ENCODE data around the gene TEKTIP1.
"Not testable (repeated sequence)": the region's sequence is repeated elsewhere in the genome, so short reads cannot be mapped to it uniquely, and the experiment has no call there.

The TEKTIP1 gene

GRCh38 chr19:3524078-3524842 is 14.7 kb upstream of the TEKTIP1 start:
- DNase-seq, result no peak

GRCh38 chr19:3524904-3525451 is 14.0 kb upstream of the TEKTIP1 start:
- DNase-seq, result no peak

GRCh38 chr19:3526507-3527237 is 12.3 kb upstream of the TEKTIP1 start:
- DNase-seq, result no peak

- DNase-seq, result no peak
These were observed 11.6 kb upstream of the TEKTIP1 start for GRCh38 chr19:3527238-3527910.

GRCh38 chr19:3528080-3528479 is 10.9 kb upstream of the TEKTIP1 start:
- DNase-seq, result no peak

GRCh38 chr19:3528539-3529211 is 10.3 kb upstream of the TEKTIP1 start:
- DNase-seq, result no peak

- not testable (repeated sequence) for DNase-seq
These were observed 9.7 kb upstream of the TEKTIP1 start for GRCh38 chr19:3529299-3529698.

- no peak for DNase-seq
These were observed 8.6 kb upstream of the TEKTIP1 start for GRCh38 chr19:3530389-3530788.

- no peak for DNase-seq
These were observed 7.3 kb upstream of the TEKTIP1 start for GRCh38 chr19:3531716-3532115.

- DNase-seq, result no peak
These were observed 6.7 kb upstream of the TEKTIP1 start for GRCh38 chr19:3532154-3532786.

- no peak for DNase-seq
These were observed 5.9 kb upstream of the TEKTIP1 start for GRCh38 chr19:3533033-3533432.

GRCh38 chr19:3533563-3534216 is 5.3 kb upstream of the TEKTIP1 start:
- DNase-seq, result no peak

GRCh38 chr19:3534375-3535234 is 4.4 kb upstream of the TEKTIP1 start:
- DNase-seq, result no peak

- DNase-seq, result no peak
These were observed 3.8 kb upstream of the TEKTIP1 start for GRCh38 chr19:3535235-3535535.

- DNase-seq, result peak in 1 of 2 donors; percentile 39
These were observed 3.4 kb upstream of the TEKTIP1 start for GRCh38 chr19:3535563-3535965.

GRCh38 chr19:3535981-3536380 is 3.0 kb upstream of the TEKTIP1 start:
- no peak for DNase-seq

GRCh38 chr19:3536429-3537100 is 2.4 kb upstream of the TEKTIP1 start:
- DNase-seq, result peak; percentile 32 to 70

- no peak for DNase-seq
These were observed 1.9 kb upstream of the TEKTIP1 start for GRCh38 chr19:3537101-3537437.

GRCh38 chr19:3537438-3538240 is 1.3 kb upstream of the TEKTIP1 start:
- DNase-seq, result peak; percentile 29 to 34
